Lower leg skin (tissue), 4 donors: ENCODE results near the gene APP. TPM values are rescaled to one million over a fixed set of nuclear protein-coding genes. Genes with fewer than 3 reads are reported as not detected.
"Not testable (repeated sequence)": the region's sequence is repeated elsewhere in the genome, so short reads cannot be mapped to it uniquely, and the experiment has no call there.

Experiments
- DNase-seq, 2 donors: peaks; one replicate each; pipeline ENCODE4 v3.0.0-alpha.2; 2019; ENCODE audit warnings: low spot score in 2 of 2
- H3K4me3 ChIP-seq: fragments of 200-600 bp; sonication (generic); 2 replicates; pipeline ENCODE4 v1.5.1; 2017; ENCODE audit warnings: mild to moderate bottlenecking, low read depth; ENCODE audit not compliant: poor library complexity, severe bottlenecking
- CTCF ChIP-seq, 3 donors: fragments of 450-650 bp; IDR thresholded peaks; one replicate each; pipeline ENCODE4 v1.5.1; 2016; ENCODE audit warnings: antibody characterized with exemption in 3 of 3, mild to moderate bottlenecking in 3 of 3, moderate library complexity in 2 of 3
- POLR2A ChIP-seq, 2 donors: fragments of 450-650 bp; IDR thresholded peaks; one replicate each; pipeline ENCODE4 v1.6.1; 2016 to 2017; ENCODE audit warnings: antibody characterized with exemption in 2 of 2, mild to moderate bottlenecking in 1 of 2, moderate library complexity in 1 of 2
- WGBS, 2 donors: methylation state at CpG; one replicate each; pipeline ENCODE4 v1.1.5; 2018; 5-methylcytosine and 5-hydroxymethylcytosine counted together
- intact Hi-C: fragments of 100-400 bp; cut with DNase I; formaldehyde crosslinking; loops from one replicate; pipeline ENCODE4 v1.15.0; 2023; ENCODE audit warnings: low total_unique reads
- total RNA-seq, 4 donors: library from RNA; depleted of rRNA; stranded (reverse); fragments of >200 nt; gene quantifications; one replicate each; pipeline ENCODE4 v1.1.0, GENCODE V29; 2016

The APP gene
- total RNA-seq, 4 donors from 2014 or later, result 240 to 403 (median 331) TPM

GRCh38 chr21:26082549-26082948 is 88.0 kb downstream of the APP start:
- intact Hi-C loops, result no loop called here
- no peak for TF ChIP-seq POLR2A (IDR thresholded peaks at IDR 0.05)
- TF ChIP-seq CTCF (IDR thresholded peaks at IDR 0.05), result no peak

GRCh38 chr21:26081175-26081760 is 89.3 kb downstream of the APP start:
- WGBS, 2 donors, result 90 to 92% methylated on average over 7 of the region's 7 CpGs
- DNase-seq, H3K4me3 ChIP-seq, intact Hi-C loops: not testable (repeated sequence)

More at GRCh38 chr21:26082549-26082948, 88.0 kb downstream of the APP start:
- WGBS, 2 donors, result 92% methylated on average over 2 of the region's 2 CpGs
- no peak for DNase-seq
- H3K4me3 ChIP-seq, result no peak overlapping the region

- TF ChIP-seq POLR2A (IDR thresholded peaks at IDR 0.05) (no peak), CTCF (IDR thresholded peaks at IDR 0.05) (no peak)
- 96 to 98% methylated on average over 6 of the region's 6 CpGs for WGBS, 2 donors
- intact Hi-C loops, result no loop called here
- H3K4me3 ChIP-seq, result no peak overlapping the region
- no peak for DNase-seq
Observed at GRCh38 chr21:26080211-26080610, 90.4 kb downstream of the APP start.

GRCh38 chr21:26079366-26079765 is 91.2 kb downstream of the APP start:
- TF ChIP-seq CTCF (IDR thresholded peaks at IDR 0.05), result no peak
- no peak for TF ChIP-seq POLR2A (IDR thresholded peaks at IDR 0.05)
- no peak for DNase-seq
- intact Hi-C loops, result no loop called here
- WGBS, 2 donors, result 82 to 83% methylated on average over 4 of the region's 4 CpGs
- no peak overlapping the region for H3K4me3 ChIP-seq

GRCh38 chr21:26077521-26077920 is 93.0 kb downstream of the APP start:
- TF ChIP-seq POLR2A (IDR thresholded peaks at IDR 0.05), result no peak
- TF ChIP-seq CTCF (IDR thresholded peaks at IDR 0.05), result no peak
- 91 to 94% methylated on average over 7 of the region's 7 CpGs for WGBS, 2 donors
- intact Hi-C loops, result no loop called here
- no peak for DNase-seq
- no peak overlapping the region for H3K4me3 ChIP-seq

- no peak overlapping the region for H3K4me3 ChIP-seq
- intact Hi-C loops, result no loop called here
- 94 to 95% methylated on average over 9 of the region's 9 CpGs for WGBS, 2 donors
- TF ChIP-seq POLR2A (IDR thresholded peaks at IDR 0.05) (no peak), CTCF (IDR thresholded peaks at IDR 0.05) (no peak)
- no peak for DNase-seq
Observed at GRCh38 chr21:26072666-26073615, 97.6 kb downstream of the APP start.
